ENCODE results near the gene AURKB. TPM values are rescaled to one million over a fixed set of nuclear protein-coding genes. Genes with fewer than 3 reads are reported as not detected.

Gene AURKB
- total and polyA plus RNA-seq, 2 of the 13 experiments (the other 11 are each of a cell fraction or from before 2014, with no cell fraction given): 29.5 to 75.3 TPM

DNA sequence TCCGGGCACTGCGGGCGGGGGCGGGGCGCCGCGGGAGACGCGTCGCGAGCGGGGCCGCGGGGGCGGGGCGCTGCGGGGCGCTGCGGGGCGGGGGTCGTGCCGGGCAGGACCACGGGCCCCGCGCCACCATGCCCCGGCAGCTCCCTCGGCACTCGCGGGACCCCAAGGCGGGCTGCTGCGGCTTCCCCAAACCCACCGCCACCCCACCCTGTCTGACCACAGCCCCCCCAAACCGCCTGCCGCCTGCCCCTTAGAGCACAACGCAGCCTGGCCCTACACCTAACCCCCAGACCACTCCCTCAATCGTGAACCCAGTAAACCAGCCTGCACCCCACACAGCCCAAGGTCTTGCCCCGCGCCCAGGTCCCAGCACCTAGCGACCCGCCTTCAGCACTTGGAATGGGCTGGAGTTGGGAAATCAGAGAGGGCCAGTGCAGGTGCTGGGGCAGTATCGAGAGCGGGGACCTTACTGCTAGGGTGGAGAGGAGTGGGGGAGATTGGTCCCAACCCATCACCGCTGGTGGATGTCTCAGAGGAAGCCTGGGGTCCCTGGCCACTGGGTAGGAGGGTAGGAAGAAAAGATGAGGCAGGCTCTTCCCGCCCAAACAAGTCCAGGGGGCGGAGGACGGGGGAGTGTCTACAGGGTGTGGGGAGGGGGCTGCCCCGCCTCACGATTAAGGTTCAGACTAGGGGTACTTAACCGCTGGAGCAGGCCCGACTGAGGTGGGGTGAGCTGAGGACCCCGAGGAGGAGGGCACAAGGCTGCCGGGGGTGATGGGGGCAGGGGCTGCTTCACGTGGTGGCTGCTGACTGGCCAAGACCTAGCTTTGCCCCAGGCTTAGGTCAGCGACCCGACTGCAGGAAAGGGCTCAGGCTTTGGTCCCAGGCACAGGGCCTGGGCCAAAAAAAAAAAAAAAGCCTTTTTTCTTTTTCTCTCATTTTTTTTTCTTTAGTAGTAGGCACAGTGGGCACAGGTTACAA, 47.1 kb downstream of the AURKB start (continued):
- TF ChIP-seq, protein P1, sequence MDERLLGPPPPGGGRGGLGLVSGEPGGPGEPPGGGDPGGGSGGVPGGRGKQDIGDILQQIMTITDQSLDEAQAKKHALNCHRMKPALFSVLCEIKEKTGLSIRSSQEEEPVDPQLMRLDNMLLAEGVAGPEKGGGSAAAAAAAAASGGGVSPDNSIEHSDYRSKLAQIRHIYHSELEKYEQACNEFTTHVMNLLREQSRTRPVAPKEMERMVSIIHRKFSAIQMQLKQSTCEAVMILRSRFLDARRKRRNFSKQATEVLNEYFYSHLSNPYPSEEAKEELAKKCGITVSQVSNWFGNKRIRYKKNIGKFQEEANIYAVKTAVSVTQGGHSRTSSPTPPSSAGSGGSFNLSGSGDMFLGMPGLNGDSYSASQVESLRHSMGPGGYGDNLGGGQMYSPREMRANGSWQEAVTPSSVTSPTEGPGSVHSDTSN (CRISPR knock-in tag; IDR thresholded peaks at IDR 0.05): no peak
- TF ChIP-seq, protein P2, sequence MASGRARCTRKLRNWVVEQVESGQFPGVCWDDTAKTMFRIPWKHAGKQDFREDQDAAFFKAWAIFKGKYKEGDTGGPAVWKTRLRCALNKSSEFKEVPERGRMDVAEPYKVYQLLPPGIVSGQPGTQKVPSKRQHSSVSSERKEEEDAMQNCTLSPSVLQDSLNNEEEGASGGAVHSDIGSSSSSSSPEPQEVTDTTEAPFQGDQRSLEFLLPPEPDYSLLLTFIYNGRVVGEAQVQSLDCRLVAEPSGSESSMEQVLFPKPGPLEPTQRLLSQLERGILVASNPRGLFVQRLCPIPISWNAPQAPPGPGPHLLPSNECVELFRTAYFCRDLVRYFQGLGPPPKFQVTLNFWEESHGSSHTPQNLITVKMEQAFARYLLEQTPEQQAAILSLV (CRISPR knock-in tag; IDR thresholded peaks at IDR 0.05; ENCODE audit: borderline replicate concordance): no peak
- TF ChIP-seq KDM2A (CRISPR knock-in tag; IDR thresholded peaks at IDR 0.05; ENCODE audit: borderline replicate concordance, low read depth) (no peak), NFIC (IDR thresholded peaks at IDR 0.05; ENCODE audit: low read length) (no peak), HNRNPK (IDR thresholded peaks at IDR 0.05; ENCODE audit: low read depth, low read length, poor library complexity, severe bottlenecking) (no peak), SIN3A (IDR thresholded peaks at IDR 0.05; ENCODE audit: borderline replicate concordance, low read depth, low read length) (0 out of 2 replicates have a peak, but pooled peaks have one; percentile 20), ZNF580 (CRISPR knock-in tag; IDR thresholded peaks at IDR 0.05; ENCODE audit: borderline replicate concordance, low read depth) (no peak), CBX2 (IDR thresholded peaks at IDR 0.05; ENCODE audit: low read depth, low read length) (no peak), CBX2 (CRISPR knock-in tag; IDR thresholded peaks at IDR 0.05; ENCODE audit: low read depth) (no peak), TAF1 (CRISPR knock-in tag; IDR thresholded peaks at IDR 0.05) (peak; percentile 37; the same call in 1 of the 2 replicates), ZNF563 (CRISPR knock-in tag; IDR thresholded peaks at IDR 0.05) (no peak), MTA3 (CRISPR knock-in tag; IDR thresholded peaks at IDR 0.05) (no peak), ZNF354B (CRISPR knock-in tag; IDR thresholded peaks at IDR 0.05) (no peak), CBX1 (IDR thresholded peaks at IDR 0.05; ENCODE audit: low read depth) (no peak), PLRG1 (conservative IDR thresholded peaks at IDR 0.05) (no peak), FOXA1 (IDR thresholded peaks at IDR 0.05) (no peak), FOXA1 (CRISPR knock-in tag; IDR thresholded peaks at IDR 0.05) (no peak), ZNF10 (CRISPR knock-in tag; IDR thresholded peaks at IDR 0.05; ENCODE audit: borderline replicate concordance, low read depth) (no peak), ZNF724P (CRISPR knock-in tag; IDR thresholded peaks at IDR 0.05; ENCODE audit: borderline replicate concordance) (no peak), NR2F6 (IDR thresholded peaks at IDR 0.05) (no peak), NR2F6 (CRISPR knock-in tag; IDR thresholded peaks at IDR 0.05) (0 out of 2 replicates have a peak, but pooled peaks have one; percentile 29), ZBTB21 (CRISPR knock-in tag; IDR thresholded peaks at IDR 0.05) (no peak), MATR3 (CRISPR knock-in tag; IDR thresholded peaks at IDR 0.05) (no peak), NCOA5 (CRISPR knock-in tag; IDR thresholded peaks at IDR 0.05) (no peak), ZNF326 (CRISPR knock-in tag; IDR thresholded peaks at IDR 0.05; ENCODE audit: borderline replicate concordance) (no peak), RXRB (CRISPR knock-in tag; IDR thresholded peaks at IDR 0.05; ENCODE audit: borderline replicate concordance) (no peak), FOXK2 (IDR thresholded peaks at IDR 0.05) (no peak), ZNF251 (CRISPR knock-in tag; IDR thresholded peaks at IDR 0.05) (no peak), MED13 (CRISPR knock-in tag; IDR thresholded peaks at IDR 0.05) (no peak)
- TF ChIP-seq, protein P3, sequence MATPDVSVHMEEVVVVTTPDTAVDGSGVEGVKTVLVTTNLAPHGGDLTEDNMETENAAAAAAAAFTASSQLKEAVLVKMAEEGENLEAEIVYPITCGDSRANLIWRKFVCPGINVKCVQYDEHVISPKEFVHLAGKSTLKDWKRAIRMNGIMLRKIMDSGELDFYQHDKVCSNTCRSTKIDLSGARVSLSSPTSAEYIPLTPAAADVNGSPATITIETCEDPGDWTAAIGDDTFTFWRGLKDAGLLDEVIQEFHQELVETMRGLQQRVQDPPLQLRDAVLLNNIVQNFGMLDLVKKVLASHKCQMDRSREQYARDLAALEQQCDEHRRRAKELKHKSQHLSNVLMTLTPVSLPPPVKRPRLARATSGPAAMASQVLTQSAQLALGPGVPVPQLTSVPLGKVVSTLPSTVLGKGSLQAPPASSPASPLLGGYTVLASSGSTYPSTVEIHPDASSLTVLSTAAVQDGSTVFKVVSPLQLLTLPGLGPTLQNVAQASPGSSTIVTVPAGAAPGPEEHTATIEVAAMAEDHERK (CRISPR knock-in tag; IDR thresholded peaks at IDR 0.05; ENCODE audit: low read depth): no peak

Measured in HepG2 (cell line).